ENCODE measurements around the gene DESI2. TPM values are rescaled to one million over a fixed set of nuclear protein-coding genes. Genes with fewer than 3 reads are reported as not detected.

DESI2 gene
- total and polyA plus RNA-seq, 4 donors: 5.7 to 14.6 (median 11.7) TPM

GRCh38 chr1:244731651-244732050 lies 78.7 kb downstream of the DESI2 start:
- no peak overlapping the region for H3K27ac ChIP-seq (ENCODE audit: low read depth in 1 of 2, low read length in 2 of 2)
- DNase-seq (ENCODE audit: low spot score): no peak
- no peak overlapping the region for H3K4me3 ChIP-seq (ENCODE audit: low read depth in 1 of 3, low read length in 3 of 3)
- H3K9me3 ChIP-seq (ENCODE audit: control insufficient read depth in 4 of 4, low read length in 3 of 4): peaks cover 0 to 3% (median 0%) of the 10 kb centered on the region in 4 donors
- peaks cover 1 to 17% (median 11%) of the 10 kb centered on the region in 4 donors for H3K4me1 ChIP-seq (ENCODE audit: control insufficient read depth in 4 of 4, insufficient read depth in 4 of 4, low read length in 3 of 4)
- H3K27me3 ChIP-seq (ENCODE audit: control insufficient read depth in 4 of 4, insufficient read depth in 4 of 4, low read length in 3 of 4): no peaks in the 10 kb centered on the region
- TF ChIP-seq REST (IDR thresholded peaks at IDR 0.05): no peak
- TF ChIP-seq HNF4A (conservative IDR thresholded peaks at IDR 0.05): no peak
- no peak for TF ChIP-seq NR2F2 (IDR thresholded peaks at IDR 0.05)
- no peak for TF ChIP-seq TAF1 (conservative IDR thresholded peaks at IDR 0.05)
- TF ChIP-seq ZBTB33 (IDR thresholded peaks at IDR 0.05): no peak
- no peak for TF ChIP-seq YY1 (IDR thresholded peaks at IDR 0.05)
- no peak for TF ChIP-seq EGR1 (IDR thresholded peaks at IDR 0.05; ENCODE audit: low read depth in 2 of 2)
- no peak for TF ChIP-seq FOXA1 (IDR thresholded peaks at IDR 0.05)
- no peak for TF ChIP-seq CTCF (IDR thresholded peaks at IDR 0.05; ENCODE audit: low read depth, low read length, missing input control)
- TF ChIP-seq JUND (IDR thresholded peaks at IDR 0.05): no peak
- TF ChIP-seq SP1 (IDR thresholded peaks at IDR 0.05): no peak
- no peak for TF ChIP-seq ATF3 (IDR thresholded peaks at IDR 0.05)
- no peak for TF ChIP-seq MAX (IDR thresholded peaks at IDR 0.05)
- no peak for TF ChIP-seq GABPA (IDR thresholded peaks at IDR 0.05 in 1 of 2, conservative IDR thresholded peaks at IDR 0.05 in 1 of 2)
- no peak for TF ChIP-seq FOXA2 (IDR thresholded peaks at IDR 0.05)
- no peaks in the 10 kb centered on the region for H3K36me3 ChIP-seq (ENCODE audit: control insufficient read depth in 4 of 4, insufficient read depth in 3 of 4, low read depth in 1 of 4, low read length in 3 of 4)
- WGBS: 94% methylated on average over 6 of the region's 6 CpGs
- H3K9ac ChIP-seq (ENCODE audit: low read depth in 1 of 2, low read length in 2 of 2): no peak overlapping the region

- Histone ChIP-seq H3K9ac (ENCODE audit: low read depth in 1 of 2, low read length in 2 of 2) (no peak overlapping the region), H3K27me3 (ENCODE audit: control insufficient read depth in 4 of 4, insufficient read depth in 4 of 4, low read length in 3 of 4) (no peaks in the 10 kb centered on the region), H3K36me3 (ENCODE audit: control insufficient read depth in 4 of 4, insufficient read depth in 3 of 4, low read depth in 1 of 4, low read length in 3 of 4) (no peaks in the 10 kb centered on the region), H3K27ac (ENCODE audit: low read depth in 1 of 2, low read length in 2 of 2) (no peak overlapping the region), H3K4me1 (ENCODE audit: control insufficient read depth in 4 of 4, insufficient read depth in 4 of 4, low read length in 3 of 4) (peaks cover 1 to 17% (median 11%) of the 10 kb centered on the region in 4 donors), H3K4me3 (ENCODE audit: low read depth in 1 of 3, low read length in 3 of 3) (no peak overlapping the region), H3K9me3 (ENCODE audit: control insufficient read depth in 4 of 4, low read length in 3 of 4) (peaks cover 0 to 3% (median 0%) of the 10 kb centered on the region in 4 donors)
- DNase-seq (ENCODE audit: low spot score): no peak
- WGBS: 94% methylated on average over 15 of the region's 15 CpGs
- TF ChIP-seq JUND (IDR thresholded peaks at IDR 0.05) (no peak), HNF4G (IDR thresholded peaks at IDR 0.05) (no peak), FOXA2 (IDR thresholded peaks at IDR 0.05) (no peak), TAF1 (conservative IDR thresholded peaks at IDR 0.05) (no peak), EGR1 (IDR thresholded peaks at IDR 0.05; ENCODE audit: low read depth in 2 of 2) (no peak), CTCF (IDR thresholded peaks at IDR 0.05; ENCODE audit: low read depth, low read length, missing input control) (no peak), GABPA (IDR thresholded peaks at IDR 0.05 in 1 of 2, conservative IDR thresholded peaks at IDR 0.05 in 1 of 2) (no peak), ATF3 (IDR thresholded peaks at IDR 0.05) (no peak), RXRA (IDR thresholded peaks at IDR 0.05) (no peak), RAD21 (IDR thresholded peaks at IDR 0.05) (no peak), MAX (IDR thresholded peaks at IDR 0.05) (no peak)
Observed at GRCh38 chr1:244732851-244733450, 80.0 kb downstream of the DESI2 start.

Data from liver (tissue), 9 donors.